Measurements from ENCODE around the gene GTPBP2. TPM values are rescaled to one million over a fixed set of nuclear protein-coding genes. Genes with fewer than 3 reads are reported as not detected.

The GTPBP2 gene
- total and polyA plus RNA-seq, 2 of the 13 experiments (the other 11 are each of a cell fraction or from before 2014, with no cell fraction given), result 26.9 to 88.2 TPM

GRCh38 chr6:43575772-43576551 is 53.1 kb downstream of the GTPBP2 start, which contains the start of the genes POLH and XPO5 (continued):
- TF ChIP-seq ZBED4 (CRISPR knock-in tag; IDR thresholded peaks at IDR 0.05; ENCODE audit: borderline replicate concordance) (peak; percentile 52), MAFG (CRISPR knock-in tag; IDR thresholded peaks at IDR 0.05) (0 out of 2 replicates have a peak, but pooled peaks have one; percentile 37), ZNF720 (CRISPR knock-in tag; IDR thresholded peaks at IDR 0.05) (no peak), ZNF124 (CRISPR knock-in tag; IDR thresholded peaks at IDR 0.05) (peak; percentile 80; the same call in 1 of the 2 replicates), E2F1 (CRISPR knock-in tag; IDR thresholded peaks at IDR 0.05) (peak; percentile 96), DR1 (CRISPR knock-in tag; IDR thresholded peaks at IDR 0.05) (peak; percentile 85; the same call in 1 of the 2 replicates), FOXP1 (IDR thresholded peaks at IDR 0.05) (no peak), FOXP1 (CRISPR knock-in tag; IDR thresholded peaks at IDR 0.05) (no peak), HMG20B (CRISPR knock-in tag; conservative IDR thresholded peaks at IDR 0.05) (no peak; the same call in 1 of the 2 replicates), NCOR1 (IDR thresholded peaks at IDR 0.05; ENCODE audit: borderline replicate concordance, low read length) (no peak), ZNF556 (CRISPR knock-in tag; IDR thresholded peaks at IDR 0.05; ENCODE audit: borderline replicate concordance) (peak; percentile 89), ZNF335 (CRISPR knock-in tag; IDR thresholded peaks at IDR 0.05) (peak; percentile 88), ZNF30 (CRISPR knock-in tag; IDR thresholded peaks at IDR 0.05) (0 out of 2 replicates have a peak, but pooled peaks have one; percentile 78)
- TF ChIP-seq, protein P1, sequence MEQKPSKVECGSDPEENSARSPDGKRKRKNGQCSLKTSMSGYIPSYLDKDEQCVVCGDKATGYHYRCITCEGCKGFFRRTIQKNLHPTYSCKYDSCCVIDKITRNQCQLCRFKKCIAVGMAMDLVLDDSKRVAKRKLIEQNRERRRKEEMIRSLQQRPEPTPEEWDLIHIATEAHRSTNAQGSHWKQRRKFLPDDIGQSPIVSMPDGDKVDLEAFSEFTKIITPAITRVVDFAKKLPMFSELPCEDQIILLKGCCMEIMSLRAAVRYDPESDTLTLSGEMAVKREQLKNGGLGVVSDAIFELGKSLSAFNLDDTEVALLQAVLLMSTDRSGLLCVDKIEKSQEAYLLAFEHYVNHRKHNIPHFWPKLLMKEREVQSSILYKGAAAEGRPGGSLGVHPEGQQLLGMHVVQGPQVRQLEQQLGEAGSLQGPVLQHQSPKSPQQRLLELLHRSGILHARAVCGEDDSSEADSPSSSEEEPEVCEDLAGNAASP (CRISPR knock-in tag; IDR thresholded peaks at IDR 0.05; ENCODE audit: borderline replicate concordance), result peak; percentile 83
- TF ChIP-seq, protein P2, sequence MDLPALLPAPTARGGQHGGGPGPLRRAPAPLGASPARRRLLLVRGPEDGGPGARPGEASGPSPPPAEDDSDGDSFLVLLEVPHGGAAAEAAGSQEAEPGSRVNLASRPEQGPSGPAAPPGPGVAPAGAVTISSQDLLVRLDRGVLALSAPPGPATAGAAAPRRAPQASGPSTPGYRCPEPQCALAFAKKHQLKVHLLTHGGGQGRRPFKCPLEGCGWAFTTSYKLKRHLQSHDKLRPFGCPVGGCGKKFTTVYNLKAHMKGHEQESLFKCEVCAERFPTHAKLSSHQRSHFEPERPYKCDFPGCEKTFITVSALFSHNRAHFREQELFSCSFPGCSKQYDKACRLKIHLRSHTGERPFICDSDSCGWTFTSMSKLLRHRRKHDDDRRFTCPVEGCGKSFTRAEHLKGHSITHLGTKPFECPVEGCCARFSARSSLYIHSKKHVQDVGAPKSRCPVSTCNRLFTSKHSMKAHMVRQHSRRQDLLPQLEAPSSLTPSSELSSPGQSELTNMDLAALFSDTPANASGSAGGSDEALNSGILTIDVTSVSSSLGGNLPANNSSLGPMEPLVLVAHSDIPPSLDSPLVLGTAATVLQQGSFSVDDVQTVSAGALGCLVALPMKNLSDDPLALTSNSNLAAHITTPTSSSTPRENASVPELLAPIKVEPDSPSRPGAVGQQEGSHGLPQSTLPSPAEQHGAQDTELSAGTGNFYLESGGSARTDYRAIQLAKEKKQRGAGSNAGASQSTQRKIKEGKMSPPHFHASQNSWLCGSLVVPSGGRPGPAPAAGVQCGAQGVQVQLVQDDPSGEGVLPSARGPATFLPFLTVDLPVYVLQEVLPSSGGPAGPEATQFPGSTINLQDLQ (CRISPR knock-in tag; IDR thresholded peaks at IDR 0.05), result no peak; the same call in none of the 2 replicates
- TF ChIP-seq, protein P3, sequence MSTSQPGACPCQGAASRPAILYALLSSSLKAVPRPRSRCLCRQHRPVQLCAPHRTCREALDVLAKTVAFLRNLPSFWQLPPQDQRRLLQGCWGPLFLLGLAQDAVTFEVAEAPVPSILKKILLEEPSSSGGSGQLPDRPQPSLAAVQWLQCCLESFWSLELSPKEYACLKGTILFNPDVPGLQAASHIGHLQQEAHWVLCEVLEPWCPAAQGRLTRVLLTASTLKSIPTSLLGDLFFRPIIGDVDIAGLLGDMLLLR (CRISPR knock-in tag; IDR thresholded peaks at IDR 0.05), result peak; percentile 90
